Occipital lobe (tissue), 2 donors: ENCODE data around the gene STPG4. TPM values are rescaled to one million over a fixed set of nuclear protein-coding genes. Genes with fewer than 3 reads are reported as not detected.

Experiments
- DNase-seq: peaks from one replicate; lab custom pipeline; 2025; lab: John Stamatoyannopoulos, UW
- total RNA-seq: library from RNA; depleted of rRNA; stranded (reverse); fragments of >200 nt; gene quantifications from one replicate; pipeline ENCODE4 v1.2.3, GENCODE V29; 2014

STPG4 gene
- total RNA-seq, 1 donor from 2014 or later: 0.78 TPM

GRCh38 chr2:47091118-47091517 is 64.0 kb downstream of the STPG4 start:
- no peak for DNase-seq

GRCh38 chr2:47089083-47089464 is 66.0 kb downstream of the STPG4 start:
- DNase-seq: no peak

GRCh38 chr2:47088371-47089082 is 66.6 kb downstream of the STPG4 start:
- DNase-seq: no peak

GRCh38 chr2:47087051-47087450 is 68.1 kb downstream of the STPG4 start:
- DNase-seq: no peak

- DNase-seq: no peak
These were observed 68.5 kb downstream of the STPG4 start for GRCh38 chr2:47086571-47086970.

- no peak for DNase-seq
These were observed 69.0 kb downstream of the STPG4 start for GRCh38 chr2:47086054-47086471.

- no peak for DNase-seq
These were observed 71.0 kb downstream of the STPG4 start for GRCh38 chr2:47083886-47084687.

GRCh38 chr2:47083485-47083884 is 71.6 kb downstream of the STPG4 start:
- no peak for DNase-seq

GRCh38 chr2:47083005-47083404 is 72.1 kb downstream of the STPG4 start:
- DNase-seq: no peak

GRCh38 chr2:47080888-47081301 is 74.2 kb downstream of the STPG4 start:
- no peak for DNase-seq

- no peak for DNase-seq
These were observed 75.3 kb downstream of the STPG4 start for GRCh38 chr2:47079515-47080412.

- DNase-seq: no peak
These were observed 76.3 kb downstream of the STPG4 start for GRCh38 chr2:47078541-47079482.

- no peak for DNase-seq
These were observed 77.5 kb downstream of the STPG4 start for GRCh38 chr2:47077442-47078117.

- no peak for DNase-seq
These were observed 78.3 kb downstream of the STPG4 start for GRCh38 chr2:47076586-47077441.

GRCh38 chr2:47076126-47076506 is 79.0 kb downstream of the STPG4 start:
- no peak for DNase-seq

- DNase-seq: no peak
These were observed 79.6 kb downstream of the STPG4 start for GRCh38 chr2:47075361-47076125.

- no peak for DNase-seq
These were observed 80.4 kb downstream of the STPG4 start for GRCh38 chr2:47074691-47075090.

- DNase-seq: no peak
These were observed 81.5 kb downstream of the STPG4 start for GRCh38 chr2:47073641-47074040.
